Ishikawa (cell line): ENCODE data around the gene PPP1R36.

Experiments used
- EGR1 ChIP-seq: IDR thresholded peaks from 2 replicates; pipeline ENCODE4 v1.6.1; 2012
- EP300 ChIP-seq: IDR thresholded peaks from 2 replicates; pipeline ENCODE4 v1.6.1; 2012; ENCODE audit warnings: borderline replicate concordance
- NFIC ChIP-seq: IDR thresholded peaks from 2 replicates; pipeline ENCODE4 v1.6.1; 2012
- TEAD4 ChIP-seq: IDR thresholded peaks from 2 replicates; pipeline ENCODE4 v1.6.1; 2012
- TF ChIP-seq, protein P1 (sequence below): IDR thresholded peaks from 2 replicates; pipeline ENCODE4 v1.6.1; 2012
- TF ChIP-seq, protein P2 (sequence below): IDR thresholded peaks from 2 replicates; pipeline ENCODE4 v1.6.1; 2012; ENCODE audit warnings: low read depth, mild to moderate bottlenecking

DNA sequence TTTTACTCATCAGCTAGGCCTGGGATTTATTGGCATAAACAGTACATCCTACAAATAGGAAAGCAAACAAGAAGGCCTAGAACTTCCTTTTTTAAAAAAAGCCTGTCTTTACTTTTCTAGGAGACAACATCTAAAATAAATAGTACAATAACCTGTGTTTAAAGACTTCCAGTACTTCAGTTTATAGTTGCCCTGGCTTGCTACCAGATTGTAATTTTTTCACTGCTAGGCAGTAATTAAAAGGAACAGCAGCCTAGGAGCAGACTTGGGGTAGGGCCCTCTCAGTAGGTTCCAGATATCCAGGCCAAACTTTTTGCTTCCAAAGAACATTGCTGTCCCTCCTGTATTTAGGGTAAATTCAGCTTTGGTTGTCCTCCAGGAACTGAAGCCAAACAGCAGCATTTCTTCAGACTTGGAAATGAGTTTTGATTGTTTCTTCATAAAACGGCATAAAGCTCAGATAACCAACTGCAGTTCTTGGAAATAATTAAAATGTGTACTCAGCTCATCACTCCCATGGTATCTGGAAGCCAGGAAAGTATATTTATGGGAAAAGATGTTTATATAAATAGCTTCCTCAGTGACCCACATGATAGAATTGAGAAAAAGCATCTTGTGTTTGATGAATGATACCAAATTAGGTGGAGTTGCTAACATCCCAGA lies 61.7 kb downstream of the PPP1R36 start:
- TF ChIP-seq, protein P1, sequence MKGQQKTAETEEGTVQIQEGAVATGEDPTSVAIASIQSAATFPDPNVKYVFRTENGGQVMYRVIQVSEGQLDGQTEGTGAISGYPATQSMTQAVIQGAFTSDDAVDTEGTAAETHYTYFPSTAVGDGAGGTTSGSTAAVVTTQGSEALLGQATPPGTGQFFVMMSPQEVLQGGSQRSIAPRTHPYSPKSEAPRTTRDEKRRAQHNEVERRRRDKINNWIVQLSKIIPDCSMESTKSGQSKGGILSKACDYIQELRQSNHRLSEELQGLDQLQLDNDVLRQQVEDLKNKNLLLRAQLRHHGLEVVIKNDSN: no peak
- TF ChIP-seq, protein P2, sequence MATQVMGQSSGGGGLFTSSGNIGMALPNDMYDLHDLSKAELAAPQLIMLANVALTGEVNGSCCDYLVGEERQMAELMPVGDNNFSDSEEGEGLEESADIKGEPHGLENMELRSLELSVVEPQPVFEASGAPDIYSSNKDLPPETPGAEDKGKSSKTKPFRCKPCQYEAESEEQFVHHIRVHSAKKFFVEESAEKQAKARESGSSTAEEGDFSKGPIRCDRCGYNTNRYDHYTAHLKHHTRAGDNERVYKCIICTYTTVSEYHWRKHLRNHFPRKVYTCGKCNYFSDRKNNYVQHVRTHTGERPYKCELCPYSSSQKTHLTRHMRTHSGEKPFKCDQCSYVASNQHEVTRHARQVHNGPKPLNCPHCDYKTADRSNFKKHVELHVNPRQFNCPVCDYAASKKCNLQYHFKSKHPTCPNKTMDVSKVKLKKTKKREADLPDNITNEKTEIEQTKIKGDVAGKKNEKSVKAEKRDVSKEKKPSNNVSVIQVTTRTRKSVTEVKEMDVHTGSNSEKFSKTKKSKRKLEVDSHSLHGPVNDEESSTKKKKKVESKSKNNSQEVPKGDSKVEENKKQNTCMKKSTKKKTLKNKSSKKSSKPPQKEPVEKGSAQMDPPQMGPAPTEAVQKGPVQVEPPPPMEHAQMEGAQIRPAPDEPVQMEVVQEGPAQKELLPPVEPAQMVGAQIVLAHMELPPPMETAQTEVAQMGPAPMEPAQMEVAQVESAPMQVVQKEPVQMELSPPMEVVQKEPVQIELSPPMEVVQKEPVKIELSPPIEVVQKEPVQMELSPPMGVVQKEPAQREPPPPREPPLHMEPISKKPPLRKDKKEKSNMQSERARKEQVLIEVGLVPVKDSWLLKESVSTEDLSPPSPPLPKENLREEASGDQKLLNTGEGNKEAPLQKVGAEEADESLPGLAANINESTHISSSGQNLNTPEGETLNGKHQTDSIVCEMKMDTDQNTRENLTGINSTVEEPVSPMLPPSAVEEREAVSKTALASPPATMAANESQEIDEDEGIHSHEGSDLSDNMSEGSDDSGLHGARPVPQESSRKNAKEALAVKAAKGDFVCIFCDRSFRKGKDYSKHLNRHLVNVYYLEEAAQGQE: no peak
- TF ChIP-seq EGR1 (no peak), NFIC (no peak), EP300 (no peak), TEAD4 (no peak)
